Stimulated activated memory B cell treated with anti-CD40 and anti-IgM and Interleukin-4, amounts not matched to agents 10 μg/mL and 1 μg/mL and 100 μg/mL, for 72 hours (primary cell): ENCODE data around the gene DESI1.
A peak's percentile ranks its signal among the peaks of the same experiment; 100 is the strongest.
"Not testable (repeated sequence)": the region's sequence is repeated elsewhere in the genome, so short reads cannot be mapped to it uniquely, and the experiment has no call there.

ENCODE experiments used
- ATAC-seq: fragments of 150-1000 bp; cut with Tn5 transposase; 2 replicates; pipeline ENCODE4 v1.10.0; 2021
- H3K27ac Mint-ChIP-seq: one replicate; pipeline ENCODE4 v1.8.0; 2022; ENCODE audit warnings: mild to moderate bottlenecking, mixed read lengths
- H3K27me3 Mint-ChIP-seq: one replicate; pipeline ENCODE4 v1.8.0; 2022; ENCODE audit warnings: mixed read lengths
- H3K36me3 Mint-ChIP-seq: one replicate; pipeline ENCODE4 v1.8.0; 2022; ENCODE audit warnings: mixed read lengths
- H3K4me1 Mint-ChIP-seq: one replicate; pipeline ENCODE4 v1.8.0; 2022; ENCODE audit warnings: mixed read lengths
- H3K4me3 Mint-ChIP-seq: one replicate; pipeline ENCODE4 v1.8.0; 2022; ENCODE audit warnings: mild to moderate bottlenecking, moderate library complexity, mixed read lengths
- H3K9me3 Mint-ChIP-seq: one replicate; pipeline ENCODE4 v1.8.0; 2022; ENCODE audit warnings: mixed read lengths

The DESI1 gene

DNA sequence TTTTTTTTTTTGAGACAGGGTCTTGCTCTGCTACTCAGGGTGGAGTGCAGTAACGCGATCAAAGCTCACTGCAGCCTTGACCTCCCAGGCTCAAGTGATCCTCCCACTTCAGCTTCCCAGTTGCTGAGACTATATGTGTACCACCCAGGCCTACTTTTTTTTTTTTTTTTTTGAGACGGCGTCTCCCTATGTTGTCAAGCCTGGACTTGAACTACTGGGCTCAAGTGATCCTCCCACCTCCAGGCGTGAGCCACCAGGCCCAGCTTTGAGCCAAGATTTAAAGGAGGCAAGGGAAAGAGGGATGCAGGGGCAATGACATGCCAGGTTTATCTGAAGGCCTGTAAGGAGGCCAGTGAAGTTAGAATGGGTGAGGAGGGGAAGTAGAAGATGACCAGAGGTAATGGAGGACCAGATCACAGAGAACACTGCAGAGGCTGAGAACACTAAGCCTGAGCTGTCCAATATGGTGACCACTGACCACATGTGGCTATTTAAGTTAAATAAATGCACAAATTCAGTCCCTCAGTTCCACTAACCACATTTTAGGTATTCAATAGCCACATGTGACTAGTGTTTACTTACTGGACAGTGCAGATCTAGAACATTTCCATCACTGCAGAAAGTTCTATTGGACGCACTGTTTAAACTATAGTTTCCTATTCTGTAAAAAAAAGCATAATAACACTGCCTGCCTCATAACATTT lies 8.1 kb downstream of the DESI1 start:
- no peak for ATAC-seq
- no peaks in the 10 kb centered on the region for H3K27me3 Mint-ChIP-seq
- peaks cover 29% of the 10 kb centered on the region for H3K36me3 Mint-ChIP-seq
- peaks cover 11% of the 10 kb centered on the region for H3K4me1 Mint-ChIP-seq
- no peak overlapping the region for H3K27ac Mint-ChIP-seq
- no peak overlapping the region for H3K4me3 Mint-ChIP-seq
- H3K9me3 Mint-ChIP-seq = no peaks in the 10 kb centered on the region

- Mint-ChIP-seq H3K4me1 (peaks cover 14% of the 10 kb centered on the region), H3K4me3 (no peak overlapping the region), H3K9me3 (no peaks in the 10 kb centered on the region), H3K36me3 (peaks cover 66% of the 10 kb centered on the region), H3K27ac (no peak overlapping the region), H3K27me3 (no peaks in the 10 kb centered on the region)
- no peak for ATAC-seq
Measured at GRCh38 chr22:41608386-41608785, 12.5 kb downstream of the DESI1 start.

GRCh38 chr22:41603873-41604332 lies 16.9 kb downstream of the DESI1 start:
- no peaks in the 10 kb centered on the region for H3K27me3 Mint-ChIP-seq
- H3K9me3 Mint-ChIP-seq = no peaks in the 10 kb centered on the region
- no peak overlapping the region for H3K4me3 Mint-ChIP-seq
- peaks cover 20% of the 10 kb centered on the region for H3K4me1 Mint-ChIP-seq
- peaks cover 75% of the 10 kb centered on the region for H3K36me3 Mint-ChIP-seq
- peak; percentile 99 for ATAC-seq
- peak overlapping the region; percentile 10 for H3K27ac Mint-ChIP-seq

DNA sequence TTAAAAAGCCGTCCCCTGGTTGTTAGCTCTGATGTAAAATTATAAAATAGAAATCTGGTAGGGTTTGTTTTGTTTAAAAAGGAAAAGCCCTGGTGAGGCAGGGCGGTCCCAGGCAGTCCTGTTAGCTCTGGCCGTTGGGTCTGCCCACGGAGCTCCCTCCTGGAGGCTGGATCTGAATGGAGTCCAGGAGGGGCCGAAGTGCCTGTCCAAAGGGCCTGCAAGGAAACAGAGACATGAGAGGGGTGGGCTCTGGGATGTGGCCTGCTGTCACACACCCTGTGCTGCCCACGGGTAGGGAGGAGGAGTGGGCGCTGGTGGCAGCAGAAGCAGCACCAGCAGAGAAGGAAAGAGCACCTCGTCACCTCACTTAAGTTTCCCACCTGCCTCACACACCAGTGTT lies 19.9 kb downstream of the DESI1 start:
- Mint-ChIP-seq H3K36me3 (peaks cover 68% of the 10 kb centered on the region), H3K27me3 (no peaks in the 10 kb centered on the region), H3K4me3 (no peak overlapping the region), H3K9me3 (no peaks in the 10 kb centered on the region), H3K27ac (no peak overlapping the region), H3K4me1 (peaks cover 15% of the 10 kb centered on the region)
- ATAC-seq = no peak

GRCh38 chr22:41598891-41599635 lies 21.8 kb downstream of the DESI1 start:
- no peaks in the 10 kb centered on the region for H3K9me3 Mint-ChIP-seq
- H3K36me3 Mint-ChIP-seq = peaks cover 49% of the 10 kb centered on the region
- no peak overlapping the region for H3K27ac Mint-ChIP-seq
- ATAC-seq = no peak
- H3K27me3 Mint-ChIP-seq = no peaks in the 10 kb centered on the region
- no peak overlapping the region for H3K4me3 Mint-ChIP-seq
- peaks cover 17% of the 10 kb centered on the region for H3K4me1 Mint-ChIP-seq

DNA sequence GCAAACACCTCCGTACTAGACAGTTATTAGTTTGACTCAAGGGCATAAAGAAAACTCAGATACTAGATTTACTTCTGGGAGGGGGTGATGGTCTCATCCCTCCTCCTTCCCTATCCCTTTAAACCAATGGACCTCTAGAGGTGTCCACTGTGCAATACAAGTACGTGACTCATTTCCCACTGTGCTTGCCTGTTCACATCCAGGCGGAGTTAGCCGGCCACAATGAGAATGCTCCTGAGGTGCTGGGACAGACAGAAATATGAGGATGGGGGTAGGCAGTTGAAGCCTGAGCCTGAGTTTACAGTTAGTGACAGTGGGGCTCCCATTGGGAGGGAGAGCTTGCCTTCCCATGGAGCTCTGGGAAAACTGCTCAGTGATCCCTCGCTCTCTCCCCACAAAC lies 22.8 kb downstream of the DESI1 start:
- H3K4me3 Mint-ChIP-seq = no peak overlapping the region
- no peak for ATAC-seq
- H3K4me1 Mint-ChIP-seq = peaks cover 9% of the 10 kb centered on the region
- peaks cover 47% of the 10 kb centered on the region for H3K36me3 Mint-ChIP-seq
- no peaks in the 10 kb centered on the region for H3K9me3 Mint-ChIP-seq
- no peaks in the 10 kb centered on the region for H3K27me3 Mint-ChIP-seq
- H3K27ac Mint-ChIP-seq = no peak overlapping the region

DNA sequence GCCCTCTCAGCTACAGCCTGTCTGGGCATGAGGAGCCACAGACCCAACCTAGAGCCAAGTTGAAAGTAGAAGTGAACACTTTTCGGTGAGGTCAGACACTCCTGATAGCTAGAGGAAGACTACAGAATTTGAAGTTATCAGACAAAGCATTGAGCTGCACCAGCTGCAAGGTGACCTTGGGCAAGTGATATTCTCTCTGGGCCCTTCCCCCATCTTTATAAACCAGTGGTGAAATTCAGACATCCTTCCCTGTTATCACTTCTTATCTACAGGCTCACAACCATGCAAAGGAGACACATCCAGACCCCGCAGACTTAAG lies 23.2 kb downstream of the DESI1 start:
- Mint-ChIP-seq H3K4me1 (peaks cover 5% of the 10 kb centered on the region), H3K4me3 (no peak overlapping the region), H3K27me3 (no peaks in the 10 kb centered on the region), H3K27ac (no peak overlapping the region), H3K36me3 (peaks cover 42% of the 10 kb centered on the region), H3K9me3 (no peaks in the 10 kb centered on the region)
- ATAC-seq = peak; percentile 8

DNA sequence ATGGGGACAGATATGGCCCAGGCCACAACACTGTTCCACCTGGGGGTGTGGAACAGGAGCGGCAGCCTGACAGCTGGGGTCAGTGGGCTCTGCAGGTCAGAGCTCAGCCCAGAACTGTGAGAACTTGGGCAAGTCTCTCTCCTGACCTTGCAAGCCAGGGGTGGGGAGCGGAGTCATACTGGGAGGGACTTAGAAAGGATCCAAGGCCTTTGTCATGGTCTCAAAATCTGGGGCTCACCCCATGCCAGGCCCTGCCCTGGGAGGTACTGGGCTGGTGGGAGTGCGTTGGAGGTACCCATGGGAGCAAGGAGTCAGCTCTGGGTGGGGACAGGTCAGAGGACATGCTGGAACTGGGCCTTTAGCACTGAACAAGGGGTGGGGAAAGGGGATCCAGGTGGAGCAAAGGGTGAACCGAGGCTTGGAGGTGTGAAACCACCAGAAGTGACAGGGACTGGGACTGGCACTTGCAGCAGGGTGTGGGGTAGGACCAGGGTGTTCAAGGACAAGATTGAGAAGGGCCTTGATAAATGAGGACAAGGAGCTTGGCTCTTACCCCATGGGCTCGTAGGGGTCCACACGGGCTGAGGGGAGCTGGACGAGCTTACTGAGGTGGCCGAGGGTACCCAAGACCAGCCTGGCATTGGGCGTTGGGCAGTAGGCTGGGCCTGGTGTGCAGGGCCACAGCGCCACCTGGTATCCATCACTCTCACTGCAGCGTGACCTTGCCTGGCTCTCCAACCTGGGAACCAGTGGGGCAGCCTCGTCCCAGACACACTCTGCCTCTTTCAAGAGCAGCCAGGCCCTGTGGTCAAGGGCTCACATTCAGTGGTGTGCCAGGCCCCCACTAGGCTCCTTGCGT lies 23.8 kb downstream of the DESI1 start:
- Mint-ChIP-seq H3K9me3 (no peaks in the 10 kb centered on the region), H3K4me1 (peaks cover 5% of the 10 kb centered on the region), H3K36me3 (peaks cover 36% of the 10 kb centered on the region), H3K4me3 (no peak overlapping the region), H3K27me3 (no peaks in the 10 kb centered on the region), H3K27ac (no peak overlapping the region)
- ATAC-seq = peak; percentile 66

DNA sequence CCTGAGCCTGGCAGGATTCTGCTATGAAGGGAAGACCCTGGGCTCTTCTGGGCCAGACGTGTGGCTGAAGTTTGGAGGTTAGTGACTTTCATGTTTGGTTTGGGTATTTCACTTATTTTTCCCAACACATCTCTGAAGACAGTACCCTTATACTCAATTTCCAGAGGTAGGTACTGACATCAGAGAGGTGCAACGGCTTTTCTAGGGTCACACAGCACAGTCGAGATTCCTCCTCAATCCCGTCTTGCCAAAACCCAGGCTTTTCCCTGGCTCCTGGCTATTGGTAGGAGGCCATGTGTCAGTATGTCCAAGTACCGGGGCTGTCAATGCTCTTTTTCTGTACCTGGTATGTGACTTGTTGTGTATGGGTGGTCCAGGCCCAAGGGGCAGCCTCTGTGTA lies 25.1 kb downstream of the DESI1 start:
- H3K27me3 Mint-ChIP-seq = no peaks in the 10 kb centered on the region
- no peak for ATAC-seq
- H3K4me1 Mint-ChIP-seq = peaks cover 5% of the 10 kb centered on the region
- H3K27ac Mint-ChIP-seq = peak overlapping the region; percentile 30
- no peak overlapping the region for H3K4me3 Mint-ChIP-seq
- H3K9me3 Mint-ChIP-seq = no peaks in the 10 kb centered on the region
- peaks cover 27% of the 10 kb centered on the region for H3K36me3 Mint-ChIP-seq

DNA sequence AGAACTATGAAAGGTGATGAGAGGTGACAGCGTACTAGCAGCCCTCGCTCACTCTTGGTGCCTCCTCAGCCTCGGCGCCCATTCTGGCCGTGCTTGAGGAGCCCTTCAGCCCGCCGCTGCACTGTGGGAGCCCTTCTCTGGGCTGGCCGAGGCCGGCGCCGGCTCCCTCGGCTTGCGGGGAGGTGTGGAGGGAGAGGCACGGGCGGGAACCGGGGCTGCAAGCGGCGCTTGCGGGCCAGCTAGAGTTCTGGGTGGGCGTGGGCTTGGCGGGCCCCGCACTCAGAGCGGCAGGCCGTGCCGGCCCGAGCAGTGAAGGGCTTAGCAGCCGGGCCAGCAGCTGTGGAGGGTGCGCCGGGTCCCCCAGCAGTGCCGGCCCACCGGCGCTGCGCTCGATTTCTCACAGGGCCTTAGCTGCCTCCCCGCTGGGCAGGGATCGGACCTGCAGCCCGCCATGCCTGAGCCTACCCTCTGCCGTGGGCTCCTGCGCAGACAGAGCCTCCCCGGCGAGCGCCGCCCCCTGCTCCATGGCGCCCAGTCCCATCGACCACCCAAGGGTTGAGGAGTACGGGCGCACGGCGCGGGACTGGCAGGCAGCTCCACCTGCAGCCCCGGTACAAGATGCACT lies 27.4 kb downstream of the DESI1 start:
- H3K27ac Mint-ChIP-seq, ATAC-seq, H3K4me3 Mint-ChIP-seq, H3K9me3 Mint-ChIP-seq, H3K27me3 Mint-ChIP-seq: not testable (repeated sequence)
- peaks cover 17% of the 10 kb centered on the region for H3K4me1 Mint-ChIP-seq
- peaks cover 18% of the 10 kb centered on the region for H3K36me3 Mint-ChIP-seq

GRCh38 chr22:41589391-41590241 lies 31.2 kb downstream of the DESI1 start, which contains the start of gene PMM1:
Gene PMM1 (minus strand): TSS chr22:41589840. CDS start chr22:41589805, 35 bp downstream.
- ATAC-seq = peak; percentile 99
- Mint-ChIP-seq H3K4me1 (peaks cover 17% of the 10 kb centered on the region), H3K4me3 (peak within 1 kb of the TSS; percentile 90), H3K27me3 (no peaks in the 10 kb centered on the region), H3K36me3 (peaks cover 6% of the 10 kb centered on the region), H3K27ac (peak within 1 kb of the TSS; percentile 82), H3K9me3 (no peaks in the 10 kb centered on the region)

DNA sequence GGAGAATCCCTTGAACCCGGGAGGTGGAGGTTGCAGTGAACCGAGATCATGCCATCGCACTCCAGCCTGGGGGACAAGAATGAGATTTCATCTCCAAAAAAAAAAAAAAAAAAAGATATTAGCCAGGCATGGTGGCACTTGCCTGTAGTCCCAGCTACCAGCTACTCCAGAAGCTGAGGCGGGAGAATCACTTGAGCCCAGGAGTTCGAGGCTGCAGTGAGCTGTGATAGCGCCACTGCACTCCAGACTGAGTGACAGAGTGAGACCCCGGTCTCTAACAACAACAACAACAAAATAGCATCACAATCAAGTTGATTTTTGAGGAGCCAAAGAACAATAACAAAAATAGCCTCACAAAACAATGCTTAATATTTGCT lies 33.5 kb downstream of the DESI1 start:
- H3K27ac Mint-ChIP-seq = no peak overlapping the region
- H3K36me3 Mint-ChIP-seq = peaks cover 14% of the 10 kb centered on the region
- H3K9me3 Mint-ChIP-seq = no peaks in the 10 kb centered on the region
- H3K27me3 Mint-ChIP-seq = no peaks in the 10 kb centered on the region
- no peak for ATAC-seq
- no peak overlapping the region for H3K4me3 Mint-ChIP-seq
- peaks cover 17% of the 10 kb centered on the region for H3K4me1 Mint-ChIP-seq

GRCh38 chr22:41585898-41586297 lies 34.9 kb downstream of the DESI1 start:
- ATAC-seq = no peak
- Mint-ChIP-seq H3K36me3 (peaks cover 17% of the 10 kb centered on the region), H3K27ac (no peak overlapping the region), H3K4me1 (peaks cover 17% of the 10 kb centered on the region), H3K27me3 (no peaks in the 10 kb centered on the region), H3K9me3 (no peaks in the 10 kb centered on the region), H3K4me3 (no peak overlapping the region)

DNA sequence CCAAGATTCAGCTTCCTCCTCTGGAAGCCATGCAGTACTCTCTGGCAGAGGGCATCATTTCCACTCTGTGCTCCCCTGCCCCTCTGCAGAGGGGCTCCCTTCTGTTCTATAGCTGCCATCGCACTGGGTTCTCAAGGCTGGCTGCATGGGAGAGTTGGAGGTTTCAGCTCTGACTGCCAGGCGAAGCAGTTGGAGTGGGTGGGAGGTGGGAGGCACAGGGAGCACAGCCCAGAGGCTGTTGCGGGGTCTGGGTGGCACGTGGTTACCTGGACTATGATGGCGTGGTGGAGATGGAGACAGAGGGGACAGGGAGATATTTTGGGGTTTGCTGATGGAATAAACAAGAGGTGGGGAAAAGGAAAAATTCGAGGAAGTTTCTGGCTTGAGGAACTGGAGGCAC lies 36.0 kb downstream of the DESI1 start:
- no peaks in the 10 kb centered on the region for H3K9me3 Mint-ChIP-seq
- H3K4me1 Mint-ChIP-seq = peaks cover 22% of the 10 kb centered on the region
- no peak overlapping the region for H3K27ac Mint-ChIP-seq
- ATAC-seq = no peak
- H3K4me3 Mint-ChIP-seq = no peak overlapping the region
- peaks cover 23% of the 10 kb centered on the region for H3K36me3 Mint-ChIP-seq
- no peaks in the 10 kb centered on the region for H3K27me3 Mint-ChIP-seq
